GM11168 (cell line): ENCODE data around the gene DDX1.

Experiments used
- in situ Hi-C: fragments of 300-500 bp; cut with MboI; formaldehyde crosslinking; loops from one replicate; pipeline ENCODE4 v1.12.0; 2022; ENCODE audit warnings: low sequenced_read_pairs; ENCODE audit not compliant: unreplicated experiment

The DDX1 gene

DNA sequence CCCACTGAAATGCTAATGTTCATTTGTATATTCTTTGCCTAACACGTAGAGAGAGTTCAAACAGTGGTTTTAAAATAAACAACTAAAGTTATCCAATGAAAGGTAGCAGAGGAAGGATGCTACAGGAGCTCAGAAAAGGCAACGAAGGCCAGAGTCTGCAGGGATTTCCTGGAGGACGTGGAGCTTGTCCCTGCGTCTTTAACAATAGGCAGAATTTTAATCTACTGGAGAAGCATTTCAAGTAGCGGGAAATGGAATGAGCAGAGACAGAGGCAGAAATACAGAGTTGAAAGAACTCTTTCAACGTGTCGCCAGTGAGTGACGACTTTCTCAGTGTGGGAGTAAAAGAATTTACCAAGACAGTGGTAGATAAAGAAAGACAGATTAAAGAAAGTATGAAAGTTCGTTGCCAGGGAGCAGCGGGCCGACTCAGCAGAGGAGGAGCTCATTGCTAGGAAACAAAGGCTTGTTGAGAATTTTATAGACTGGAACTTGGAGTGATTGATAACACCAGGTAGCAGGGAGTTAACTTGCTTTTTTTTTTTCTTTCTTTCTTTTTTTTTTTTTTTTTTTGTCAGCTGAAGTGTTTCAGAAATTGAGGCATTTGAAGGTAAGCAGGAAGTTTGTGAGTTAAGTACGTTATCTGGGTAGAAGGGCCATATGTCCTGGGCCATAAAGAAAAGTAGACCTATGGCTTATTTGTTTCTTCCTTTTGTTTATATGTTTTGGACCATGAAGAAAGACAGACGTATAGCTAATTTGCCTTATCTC is 29.9 kb upstream of the DDX1 start:
- in situ Hi-C loops: no loop called here

DNA sequence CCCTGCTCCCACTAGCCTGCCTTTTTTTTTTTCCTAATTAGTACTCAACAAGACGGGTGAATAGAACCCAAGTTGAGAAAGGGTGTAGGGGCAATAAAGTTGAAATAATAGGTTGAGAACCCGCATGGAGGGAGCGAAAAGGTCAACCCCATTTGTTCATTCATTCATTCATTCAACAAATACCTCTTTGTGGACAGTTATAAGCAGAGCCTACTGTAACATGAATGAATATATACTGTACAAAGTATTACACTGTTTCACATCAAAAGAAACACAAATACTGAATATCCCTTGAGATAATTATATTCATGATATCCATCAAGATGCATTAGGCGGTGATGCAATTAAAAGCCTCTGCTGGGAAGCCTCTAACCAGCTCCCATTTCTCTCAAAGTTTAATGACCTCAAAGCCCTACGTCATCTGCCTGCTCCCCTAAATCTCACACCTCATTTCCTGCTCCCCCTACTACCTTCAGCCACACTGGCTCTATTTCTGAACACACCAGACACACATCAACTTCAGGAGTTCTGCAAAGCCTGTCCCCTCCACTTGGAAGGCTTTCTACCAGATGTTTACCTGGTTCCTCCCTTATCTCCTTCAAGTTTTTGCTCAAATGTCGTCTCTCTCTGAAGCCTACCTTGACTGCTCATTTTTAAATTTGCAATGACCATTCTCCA is 29.2 kb upstream of the DDX1 start:
- in situ Hi-C loops: no loop called here

DNA sequence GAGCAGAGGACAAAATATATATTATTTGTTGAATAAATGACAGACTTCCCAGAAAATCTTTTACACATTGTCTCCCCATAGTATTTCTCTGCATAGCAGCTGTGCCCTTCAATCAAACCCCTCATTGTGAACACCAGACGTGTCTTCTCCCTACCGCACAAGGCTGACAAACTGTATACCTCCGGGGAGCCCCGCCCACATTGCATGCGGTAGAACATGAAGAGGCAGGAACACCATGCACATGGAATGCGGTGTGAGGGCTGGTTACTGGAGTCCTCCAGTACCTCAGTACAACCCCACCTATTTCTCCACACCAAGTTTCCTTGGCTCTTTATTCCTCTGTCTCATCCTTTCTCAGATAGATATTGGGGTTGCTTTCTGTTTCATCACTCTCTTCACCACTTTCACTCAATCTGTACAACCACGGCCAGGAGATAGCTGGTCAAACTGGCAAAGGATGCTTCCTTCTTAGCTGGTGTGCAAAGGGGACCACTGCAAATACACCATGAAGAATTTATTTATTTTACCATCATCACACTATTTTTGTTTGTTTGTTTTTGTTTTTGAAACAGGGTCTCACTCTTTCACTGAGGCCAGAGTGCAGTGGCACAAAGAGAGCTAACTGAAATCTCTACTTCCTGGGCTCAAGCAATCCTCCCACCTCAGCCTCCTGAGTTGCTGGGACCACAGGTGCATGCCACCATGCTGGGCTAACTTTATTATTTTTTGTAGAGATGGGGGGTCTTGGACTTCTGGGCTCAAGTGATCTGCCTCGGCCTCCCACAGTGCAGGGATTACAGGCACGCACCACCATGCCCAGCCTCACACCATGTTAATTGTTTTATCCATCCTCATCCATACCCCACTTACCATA is 28.2 kb upstream of the DDX1 start:
- in situ Hi-C loops: no loop called here

DNA sequence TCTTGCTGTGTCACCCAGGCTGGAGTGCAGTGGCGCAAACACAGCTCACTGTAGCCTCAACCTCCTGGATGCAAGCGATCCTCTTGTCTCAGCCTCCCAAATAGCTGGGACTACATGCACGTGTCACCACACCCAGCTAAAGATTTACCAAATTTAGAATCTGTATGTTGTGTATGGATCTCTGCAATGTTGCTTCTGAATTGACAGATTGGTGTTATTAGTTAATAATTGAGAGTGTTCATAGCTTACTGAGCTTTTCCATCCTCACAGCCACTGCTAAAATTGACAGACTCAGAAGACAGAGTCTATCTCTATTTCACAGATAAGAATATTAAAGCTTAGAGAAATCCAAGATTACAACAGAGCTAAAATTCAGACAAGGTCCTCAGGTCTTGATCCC is 26.3 kb upstream of the DDX1 start:
- in situ Hi-C loops: no loop called here

DNA sequence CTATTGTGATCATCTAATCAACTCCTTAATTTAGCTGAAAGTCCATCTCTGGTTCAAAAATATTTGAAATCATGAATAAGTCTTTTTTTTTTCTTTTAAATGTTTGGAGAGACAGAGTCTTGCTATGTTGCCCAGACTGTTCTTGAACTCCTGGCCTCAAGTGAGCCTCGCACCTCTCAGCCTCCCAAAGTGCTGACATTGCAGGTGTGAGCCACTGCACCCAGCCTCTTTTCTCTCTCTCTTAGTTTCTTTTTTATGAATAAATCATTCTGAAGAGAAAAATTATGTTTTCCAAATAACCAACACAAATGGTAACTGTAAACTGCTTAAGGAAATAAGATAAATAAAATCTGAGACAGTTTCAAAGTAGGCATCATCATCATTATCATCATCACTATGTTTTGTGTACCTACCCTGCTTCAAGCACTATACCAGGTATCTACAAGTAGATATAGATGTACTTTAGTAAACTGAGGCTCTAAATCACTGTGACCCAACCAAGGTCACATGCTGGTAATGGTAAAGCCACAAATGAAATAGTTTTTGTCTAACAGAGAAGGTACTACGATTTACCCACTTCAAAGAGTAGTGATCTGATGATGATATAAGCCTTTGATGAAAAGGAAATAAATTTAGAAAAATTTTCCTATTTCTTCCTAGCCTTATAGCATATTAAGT is 25.5 kb upstream of the DDX1 start:
- in situ Hi-C loops: no loop called here

DNA sequence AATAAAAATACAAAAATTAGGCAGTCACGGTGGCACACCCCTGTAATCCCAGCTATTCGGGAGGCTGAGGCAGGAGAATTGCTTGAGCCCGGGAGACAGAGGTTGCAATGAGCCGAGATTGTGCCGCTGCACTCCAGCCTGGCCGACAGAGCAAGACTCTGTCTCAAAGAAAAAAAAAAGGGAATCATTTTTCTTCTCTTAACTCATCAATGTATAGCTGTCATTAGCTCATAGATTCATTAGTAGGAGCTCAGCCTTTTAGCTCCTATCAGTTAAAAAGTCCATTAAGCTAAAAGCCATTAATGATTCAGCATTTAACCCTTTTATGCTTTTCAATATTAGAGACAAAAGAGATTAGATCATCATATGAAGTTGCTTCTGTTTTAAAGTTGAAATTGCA is 24.8 kb upstream of the DDX1 start:
- in situ Hi-C loops: no loop called here

DNA sequence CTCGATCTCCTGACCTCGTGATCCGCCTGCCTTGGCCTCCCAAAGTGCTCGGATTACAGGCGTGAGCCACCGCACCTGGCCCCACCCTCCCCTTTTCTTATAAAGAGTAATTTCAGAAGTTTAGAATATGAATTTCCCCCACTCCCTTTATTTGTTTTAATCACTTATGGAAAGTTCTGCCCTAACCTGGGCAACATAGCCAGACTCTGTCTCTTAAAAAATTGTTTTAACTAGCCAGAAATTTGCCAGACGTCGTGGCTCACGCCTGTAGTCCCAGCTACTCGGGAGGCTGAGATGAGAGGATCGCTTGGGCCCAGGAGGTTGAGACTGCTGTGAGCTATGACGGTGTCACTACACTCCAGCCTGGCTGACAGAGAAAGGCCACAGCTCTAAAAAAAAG is 22.8 kb upstream of the DDX1 start:
- in situ Hi-C loops: no loop called here

DNA sequence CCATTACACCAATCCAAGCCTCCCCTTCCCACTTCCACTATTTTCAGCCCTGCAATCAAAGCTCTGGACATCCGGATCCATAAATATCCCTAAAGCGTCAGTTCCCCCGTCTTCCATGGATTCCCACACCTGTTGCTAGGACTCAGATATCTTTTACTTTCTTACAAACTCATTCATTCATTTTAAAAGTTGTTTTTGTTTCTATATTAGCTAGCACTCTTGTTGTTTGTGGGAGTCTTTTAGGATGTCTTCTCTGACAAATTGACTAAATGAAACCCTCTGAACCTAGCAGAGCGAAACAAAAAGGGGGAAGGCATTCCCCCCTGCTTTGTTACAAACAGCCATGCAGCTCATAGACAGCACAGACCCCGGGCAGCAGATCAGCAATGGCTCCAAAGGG is 21.6 kb upstream of the DDX1 start:
- in situ Hi-C loops: no loop called here

DNA sequence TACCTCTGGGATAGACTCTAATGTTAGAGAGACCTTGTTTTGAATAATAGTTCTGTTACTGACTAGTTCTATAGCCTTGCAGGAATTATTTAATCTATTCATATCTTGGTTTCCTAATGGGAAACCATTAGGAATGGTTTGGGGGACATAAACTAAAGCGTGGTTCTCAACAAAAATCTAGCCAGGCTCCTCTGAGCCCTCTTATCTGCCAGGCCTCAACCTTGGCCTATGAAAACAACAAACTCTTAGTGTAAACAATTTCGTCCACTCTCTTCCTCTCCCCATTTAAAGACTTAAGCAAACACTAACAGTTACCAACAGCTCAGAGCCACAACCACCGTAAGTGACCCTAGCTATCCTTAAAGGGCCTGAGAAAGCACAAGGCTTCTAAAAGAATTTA is 19.9 kb upstream of the DDX1 start:
- in situ Hi-C loops: no loop called here

DNA sequence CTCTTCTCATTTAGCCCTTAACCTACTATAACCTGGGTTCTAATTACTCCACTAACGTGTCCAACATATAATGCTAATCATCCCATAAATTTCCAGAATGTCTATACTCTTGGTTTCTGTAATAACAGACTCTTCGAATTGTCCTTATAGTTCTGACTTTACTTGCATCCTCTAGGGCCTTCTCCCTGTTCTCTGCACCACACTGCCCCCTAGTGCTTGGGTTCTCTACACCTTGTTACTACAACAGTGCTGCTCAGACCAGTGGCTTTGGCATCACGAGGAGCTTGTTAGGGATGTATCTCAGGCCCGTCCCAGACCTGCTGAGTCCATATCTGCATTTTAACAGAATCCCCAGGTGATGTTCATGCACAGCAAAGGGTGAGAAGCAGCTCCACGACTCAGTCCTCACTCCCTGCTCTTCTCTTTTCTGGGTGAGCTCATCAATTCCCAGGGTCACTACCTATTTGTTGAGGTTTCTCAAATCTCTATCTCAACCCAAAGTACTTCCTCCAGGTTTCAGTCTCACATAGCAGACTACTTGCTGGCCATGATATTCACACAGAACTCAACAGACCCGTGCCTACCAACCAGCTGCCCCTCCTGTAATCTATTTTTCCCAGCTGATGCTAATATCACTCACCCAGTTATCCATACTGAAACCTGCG is 14.5 kb upstream of the DDX1 start:
- in situ Hi-C loops: loop anchor here (5.0 kb wide), 1 partner anchor 150 kb away; no protein-coding TSS in a partner anchor

DNA sequence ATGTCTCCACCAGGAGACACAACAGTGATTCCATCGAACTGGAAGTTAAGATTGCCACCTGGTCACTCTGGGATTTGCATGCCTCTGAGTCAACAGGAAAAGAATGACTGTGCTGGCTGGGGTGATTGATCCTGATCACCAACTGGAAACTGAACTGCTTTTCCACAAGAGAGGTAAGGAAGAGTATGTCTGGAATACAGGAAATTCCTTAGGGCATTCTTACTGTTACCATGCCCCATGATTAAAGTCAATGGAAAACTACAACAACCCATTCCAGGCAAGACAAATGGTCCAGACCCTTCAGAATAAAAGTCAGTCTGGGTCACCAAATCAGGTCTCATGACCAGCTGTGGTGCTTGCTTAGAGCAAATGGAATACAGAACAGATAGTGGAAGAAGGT is 12.0 kb upstream of the DDX1 start:
- in situ Hi-C loops: loop anchor here (5.0 kb wide), 1 partner anchor 152 kb away; no protein-coding TSS in a partner anchor

DNA sequence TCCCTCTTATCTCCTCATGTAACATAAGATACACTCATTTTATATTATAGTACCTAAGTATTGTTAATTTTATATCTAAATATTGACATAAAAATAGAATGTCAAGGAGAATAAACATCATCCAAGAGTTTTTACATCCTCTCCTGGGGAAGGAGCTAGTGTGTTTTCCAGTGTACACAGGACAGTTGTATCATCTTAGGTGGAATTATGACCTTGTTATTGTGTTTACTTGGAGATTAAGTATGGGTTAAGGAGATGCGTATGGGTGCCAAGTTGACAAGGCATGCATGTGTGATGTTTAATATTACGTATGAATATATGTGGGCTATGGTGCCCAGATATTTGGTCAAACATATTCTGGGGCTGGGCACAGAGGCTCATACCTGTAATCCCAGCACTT is 11.2 kb upstream of the DDX1 start:
- in situ Hi-C loops: no loop called here

DNA sequence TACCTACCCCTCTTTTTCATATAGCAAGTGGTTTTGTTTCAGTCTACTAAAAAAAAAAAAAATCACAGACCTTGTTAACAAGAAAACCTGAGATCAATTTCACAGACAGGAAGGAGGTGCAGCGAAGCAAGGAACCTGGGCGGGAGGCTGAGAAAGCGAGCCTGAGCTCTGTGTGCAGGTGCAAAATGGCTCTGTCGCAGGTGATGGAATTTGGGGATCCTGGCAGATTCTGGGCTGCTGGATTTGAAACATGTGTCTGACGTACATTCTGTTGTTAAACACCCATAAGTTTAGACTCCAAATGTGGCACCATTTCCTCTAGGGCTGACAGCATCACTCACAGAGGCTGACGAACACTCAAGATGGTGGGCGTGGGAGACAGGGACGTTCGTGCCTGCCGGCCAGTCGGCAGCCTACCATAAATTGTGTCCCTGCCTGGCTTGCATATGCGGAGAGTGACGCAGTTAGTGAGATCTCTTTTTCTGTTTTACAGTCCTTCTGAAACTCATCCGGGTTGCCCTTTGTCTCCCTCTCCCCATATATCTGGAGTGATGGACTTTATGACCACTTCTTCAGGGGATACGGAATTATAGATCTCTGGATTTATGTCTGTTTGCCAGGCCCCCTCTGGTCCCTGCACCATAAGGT is 8.8 kb upstream of the DDX1 start:
- in situ Hi-C loops: no loop called here

DNA sequence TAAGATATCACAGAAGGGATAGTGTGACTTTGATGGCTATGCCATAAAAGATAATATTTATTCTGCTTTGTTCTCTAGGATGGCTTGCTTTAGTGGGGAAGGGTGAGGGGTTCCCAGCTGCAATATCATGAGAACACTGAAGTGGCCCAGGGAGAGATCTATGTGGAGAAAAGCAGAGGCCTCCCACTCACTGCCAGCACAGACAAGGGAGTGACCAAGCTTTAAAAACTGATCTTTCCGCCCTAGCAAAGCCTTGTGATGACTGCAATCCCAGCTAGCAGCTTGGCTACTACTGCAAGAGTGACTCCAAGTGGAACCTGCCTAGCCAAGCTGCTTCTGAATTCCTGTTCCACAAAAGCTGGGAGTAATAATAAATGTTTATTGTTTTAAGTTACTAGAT is 7.8 kb upstream of the DDX1 start:
- in situ Hi-C loops: no loop called here

DNA sequence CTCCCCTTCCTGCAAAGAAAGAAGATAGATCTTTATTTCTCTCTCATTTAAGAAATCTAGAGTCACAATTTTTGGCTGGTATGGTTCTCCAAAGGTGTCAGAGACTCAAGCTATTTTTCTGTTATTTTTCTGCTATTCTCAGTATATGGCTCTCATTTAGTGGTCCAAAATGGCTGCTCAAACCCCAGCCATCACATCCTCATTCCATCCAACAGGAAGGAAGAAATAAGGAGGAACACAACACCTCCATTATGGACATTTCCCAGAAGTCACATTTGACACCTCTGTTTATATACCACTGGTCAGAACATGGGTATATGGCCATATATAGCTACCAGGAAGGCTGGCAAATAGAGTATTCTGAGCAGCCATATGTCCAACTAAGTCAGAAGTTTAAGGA is 7.4 kb upstream of the DDX1 start:
- in situ Hi-C loops: no loop called here

DNA sequence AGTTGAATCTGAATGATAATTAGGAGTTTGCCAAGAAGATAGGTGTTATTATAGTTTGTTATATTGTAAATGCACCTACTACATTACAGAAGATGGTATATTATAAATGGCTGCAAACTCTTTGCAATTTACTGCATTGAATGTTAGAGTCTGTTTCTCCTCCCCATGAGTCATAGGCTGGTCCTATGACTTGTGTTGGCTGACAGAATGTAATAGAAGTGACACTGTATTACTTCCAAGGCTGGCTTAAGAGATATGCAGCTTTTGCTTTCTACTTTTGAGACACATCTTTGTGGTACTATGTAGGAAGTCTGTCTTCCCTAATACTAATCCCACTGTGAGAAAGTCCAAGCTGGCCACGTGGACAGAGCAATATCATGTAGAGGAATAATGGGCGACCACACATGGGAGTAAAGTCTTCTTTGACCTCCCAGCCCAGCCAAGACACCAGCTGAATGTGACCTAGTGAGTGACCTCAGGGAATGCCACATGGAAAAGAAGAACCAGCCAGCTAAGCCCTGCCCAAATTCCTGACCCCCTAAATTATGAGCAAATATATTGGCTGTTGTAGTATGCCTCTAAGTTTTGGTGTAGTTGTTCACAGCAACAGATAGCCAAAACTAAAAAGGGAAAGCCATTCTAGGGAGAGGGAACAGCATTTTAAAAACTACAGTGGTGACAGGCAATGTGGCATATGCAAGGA is 6.8 kb upstream of the DDX1 start:
- in situ Hi-C loops: no loop called here

DNA sequence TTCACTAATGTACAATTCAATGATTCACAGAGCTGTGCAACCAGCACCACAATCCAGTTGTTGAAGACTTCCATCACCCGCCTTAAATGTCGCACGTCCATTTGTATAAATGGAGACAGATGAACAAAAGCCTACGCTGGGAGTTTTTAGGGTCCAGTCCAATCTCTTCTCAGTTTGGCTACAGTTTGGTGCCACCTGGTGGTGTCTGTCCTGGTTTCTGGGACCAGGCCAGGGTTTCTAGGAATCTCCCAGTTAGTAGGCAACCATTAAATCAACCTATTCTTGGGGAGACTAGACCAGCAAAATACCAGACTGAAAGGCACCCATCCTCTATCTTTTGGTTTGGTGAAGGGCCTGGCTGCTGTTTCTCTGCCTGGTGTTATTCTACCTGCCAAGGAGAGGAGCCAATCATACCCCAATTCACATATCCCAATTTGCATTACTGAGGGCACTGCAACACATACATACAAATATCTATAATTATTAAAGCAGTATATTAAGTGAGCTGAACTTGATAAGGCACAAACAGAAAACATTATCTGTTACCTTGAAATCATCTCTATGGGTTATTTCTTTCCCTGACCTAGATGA is 3.2 kb upstream of the DDX1 start:
- in situ Hi-C loops: no loop called here

DNA sequence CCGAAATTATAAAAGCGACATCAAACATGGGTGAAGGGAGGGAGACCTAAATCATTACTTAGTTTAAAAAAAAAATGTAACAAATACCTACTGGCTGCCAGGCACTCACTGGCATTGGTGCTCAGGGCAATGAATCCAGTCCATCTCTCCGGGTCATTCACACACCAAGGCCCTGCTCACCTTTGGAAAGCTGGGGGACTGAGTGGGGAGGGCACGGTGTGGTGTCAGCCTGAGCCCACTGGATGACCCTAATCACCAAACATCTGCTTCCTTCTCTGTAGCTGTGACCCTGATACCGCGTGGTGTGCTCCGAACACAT is 336 bp upstream of the DDX1 start:
- in situ Hi-C loops: no loop called here

DNA sequence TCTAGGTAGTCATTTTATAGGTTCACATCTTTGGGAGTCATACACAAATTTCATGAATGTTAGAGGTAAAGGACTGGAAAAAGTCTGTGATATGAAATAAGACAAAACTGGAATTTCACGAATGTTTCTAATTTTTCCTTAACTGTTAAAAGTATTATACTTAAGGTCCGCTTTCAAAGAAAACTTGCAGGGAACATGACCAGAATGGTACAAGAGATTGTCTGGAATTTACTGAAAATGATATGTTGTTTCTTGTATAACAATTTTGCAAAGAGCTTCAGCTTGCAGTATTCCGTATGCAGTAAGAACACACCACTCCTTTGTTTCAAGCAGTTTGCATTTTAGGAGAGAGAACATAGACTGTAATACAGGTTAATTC is 1.6 kb downstream of the DDX1 start:
- in situ Hi-C loops: no loop called here
